OCI-M1 (cell line): ENCODE data around the gene MMP14.
"Not testable (repeated sequence)": the region's sequence is repeated elsewhere in the genome, so short reads cannot be mapped to it uniquely, and the experiment has no call there.

Source experiments
- DNase-seq: peaks from one replicate; lab custom pipeline; 2025; lab: John Stamatoyannopoulos, UW

Gene MMP14

GRCh38 chr14:22814941-22815713 lies 21.3 kb upstream of the MMP14 start, which contains the start of gene SLC7A7:
Gene SLC7A7 (minus strand): TSS chr14:22815435. CDS start chr14:22813398, 2,037 bp downstream.
- no peak for DNase-seq

GRCh38 chr14:22819151-22819988 lies 17.0 kb upstream of the MMP14 start:
- peak; percentile 9 for DNase-seq

GRCh38 chr14:22820731-22821130 lies 15.7 kb upstream of the MMP14 start:
- DNase-seq, result no peak

DNA sequence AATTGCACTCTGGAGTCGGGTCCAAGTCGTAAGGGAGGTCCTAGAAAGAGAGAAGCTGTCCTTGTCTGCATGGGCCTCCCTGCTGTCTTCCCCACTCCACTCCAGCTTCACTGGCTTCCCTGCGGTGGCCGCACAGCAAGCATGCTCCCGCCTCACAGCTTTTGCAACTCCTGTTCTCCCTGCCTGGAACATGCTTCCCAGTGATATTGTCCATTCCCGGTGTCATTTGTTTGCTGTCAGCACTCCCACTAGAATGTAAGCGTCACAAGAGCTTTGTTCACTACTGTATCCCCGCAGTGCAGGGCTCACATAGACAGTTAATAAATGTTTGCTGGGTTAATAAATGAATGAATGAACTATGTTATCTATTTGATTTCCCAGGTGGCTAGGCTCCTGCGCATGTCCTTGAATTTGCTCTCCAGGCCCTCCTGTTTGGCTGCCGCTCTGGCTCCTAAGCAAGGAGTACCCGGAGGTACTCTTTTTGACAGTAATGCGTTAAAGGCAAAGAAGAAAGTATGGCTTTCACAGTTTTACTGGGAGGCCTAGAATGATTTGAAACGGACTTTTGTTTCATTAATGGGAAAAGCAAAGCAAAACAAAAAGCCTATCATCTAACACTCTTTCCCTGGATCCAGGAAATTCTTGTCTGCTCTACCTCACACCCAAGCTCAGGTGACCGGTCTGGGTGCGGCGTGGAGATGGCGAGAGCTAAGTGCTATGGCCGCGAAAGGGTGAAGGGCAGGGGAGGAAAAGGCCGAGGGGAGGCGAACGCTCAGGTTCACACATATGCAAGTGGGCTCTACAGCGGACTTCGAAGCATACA lies 15.0 kb upstream of the MMP14 start:
- DNase-seq, result no peak

GRCh38 chr14:22822016-22822570 lies 14.3 kb upstream of the MMP14 start:
- no peak for DNase-seq

GRCh38 chr14:22822571-22823098 lies 13.8 kb upstream of the MMP14 start:
- peak; percentile 87 for DNase-seq

DNA sequence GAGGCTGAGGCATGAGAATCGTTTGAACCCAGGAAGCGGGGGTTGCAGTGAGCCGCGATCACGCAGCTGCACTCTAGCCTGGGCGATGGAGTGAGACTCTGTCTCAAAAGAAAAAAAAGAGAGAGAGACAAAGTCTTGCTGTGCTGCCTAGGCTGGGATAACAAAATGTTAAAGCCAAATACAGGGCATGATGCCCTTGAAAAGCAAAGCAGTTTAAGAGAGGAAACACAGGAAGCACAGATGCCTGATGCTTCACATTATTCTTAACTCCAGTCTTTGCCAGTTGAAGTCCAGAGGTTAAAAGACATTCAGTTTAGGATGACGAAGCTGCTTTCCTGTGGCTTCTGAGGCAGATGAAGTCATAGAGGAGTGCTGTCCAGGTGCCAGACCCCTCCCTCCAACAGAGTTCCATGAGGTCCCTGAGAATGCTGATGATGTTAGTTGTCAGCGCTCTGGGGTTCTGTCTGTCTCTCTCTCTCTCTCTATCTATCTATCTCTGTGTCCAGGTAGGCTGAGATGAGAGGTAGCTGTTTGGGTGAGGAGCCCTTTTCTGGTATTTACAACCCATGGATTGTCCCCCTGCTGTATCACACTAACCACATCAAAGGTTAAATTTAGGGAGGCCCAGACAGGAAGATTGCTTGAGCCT lies 11.6 kb upstream of the MMP14 start:
- DNase-seq, result peak; percentile 63

DNA sequence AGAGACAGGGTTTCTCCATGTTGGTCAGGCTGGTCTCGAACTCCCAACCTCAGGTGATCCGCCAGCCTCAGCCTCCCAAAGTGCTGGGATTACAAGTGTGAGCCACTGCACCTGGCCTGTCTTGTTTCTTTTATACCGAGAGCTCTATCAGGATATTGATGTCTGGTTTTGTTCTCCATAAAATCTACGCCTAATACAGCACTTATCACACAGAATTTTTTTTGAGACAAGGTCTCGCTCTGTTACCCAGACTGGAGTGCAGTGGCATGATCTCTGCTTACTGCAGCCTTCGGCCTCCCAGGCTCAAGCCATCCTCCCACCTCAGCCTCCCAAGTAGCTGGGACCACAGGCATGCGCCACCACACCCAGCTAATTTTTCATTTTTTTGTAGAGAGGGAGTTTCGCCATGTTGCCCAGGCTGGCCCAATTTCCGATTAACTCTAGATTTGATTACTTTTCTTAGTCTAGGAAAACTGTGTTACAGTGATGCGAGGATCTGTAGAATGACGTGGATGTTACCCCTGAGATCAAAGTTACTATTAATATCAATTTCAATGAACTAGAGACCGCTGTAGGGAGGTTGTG lies 7.2 kb upstream of the MMP14 start:
- not testable (repeated sequence) for DNase-seq

DNA sequence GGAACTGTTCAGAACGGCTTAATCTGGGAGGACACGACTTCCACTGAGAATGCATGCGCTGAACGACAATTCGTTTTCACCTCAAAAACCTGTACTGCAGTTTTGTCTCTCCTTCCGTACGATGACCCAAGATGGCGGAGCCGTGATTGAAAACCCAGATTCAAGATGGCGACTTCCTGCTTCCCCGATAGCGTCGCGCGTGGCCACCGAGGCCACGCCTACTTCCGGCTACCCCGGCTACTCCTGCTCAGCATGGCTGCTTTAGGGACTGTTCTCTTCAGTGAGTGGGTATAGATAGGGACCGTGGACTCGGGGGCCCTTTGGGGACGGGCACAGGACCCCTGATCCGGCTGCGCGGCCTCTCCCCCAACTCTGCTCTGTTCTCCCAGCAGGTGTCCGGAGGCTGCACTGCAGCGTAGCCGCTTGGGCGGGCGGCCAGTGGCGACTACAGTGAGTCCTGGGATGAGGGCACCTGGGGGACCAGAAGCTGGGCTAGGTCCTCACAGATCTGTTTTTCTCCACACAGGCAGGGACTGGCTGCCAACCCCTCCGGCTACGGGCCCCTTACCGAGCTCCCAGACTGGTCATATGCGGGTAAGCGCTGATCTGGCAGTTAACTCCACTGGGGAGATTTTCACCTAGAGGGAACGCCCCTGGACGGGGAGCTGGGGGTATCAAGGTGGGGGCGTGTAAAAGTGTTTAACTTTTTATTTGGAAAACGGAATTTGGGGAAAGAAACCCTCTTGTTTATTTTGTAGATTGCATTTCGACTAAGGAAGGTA lies 6.5 kb upstream of the MMP14 start, which contains the start of gene MRPL52:
TSS of gene MRPL52 (plus strand) at position 227 of the 782 bp plus-strand sequence. CDS start at position 253, 26 bp downstream.
- peak; percentile 94 for DNase-seq

GRCh38 chr14:22830443-22831010 lies 5.9 kb upstream of the MMP14 start:
- no peak for DNase-seq

DNA sequence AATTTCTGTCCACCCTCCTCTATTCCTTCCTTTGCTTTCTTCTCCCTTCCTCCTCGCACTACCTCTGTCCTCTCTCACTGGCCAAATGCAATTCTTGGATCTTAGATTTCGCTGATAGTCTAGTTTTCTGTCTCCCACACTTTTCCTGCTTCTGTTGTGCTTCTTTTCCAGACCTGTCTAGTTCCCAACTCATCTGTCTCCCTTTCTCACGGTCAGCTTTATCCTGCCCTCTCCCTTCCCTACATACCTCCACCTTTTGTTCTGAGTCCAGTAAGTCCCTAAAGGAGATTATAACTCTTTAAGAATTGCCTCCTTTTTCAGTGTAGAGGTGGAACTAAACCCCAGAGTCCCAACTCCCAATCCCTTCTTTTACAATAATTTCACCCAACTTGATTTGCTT lies 880 bp upstream of the MMP14 start:
- no peak for DNase-seq

DNA sequence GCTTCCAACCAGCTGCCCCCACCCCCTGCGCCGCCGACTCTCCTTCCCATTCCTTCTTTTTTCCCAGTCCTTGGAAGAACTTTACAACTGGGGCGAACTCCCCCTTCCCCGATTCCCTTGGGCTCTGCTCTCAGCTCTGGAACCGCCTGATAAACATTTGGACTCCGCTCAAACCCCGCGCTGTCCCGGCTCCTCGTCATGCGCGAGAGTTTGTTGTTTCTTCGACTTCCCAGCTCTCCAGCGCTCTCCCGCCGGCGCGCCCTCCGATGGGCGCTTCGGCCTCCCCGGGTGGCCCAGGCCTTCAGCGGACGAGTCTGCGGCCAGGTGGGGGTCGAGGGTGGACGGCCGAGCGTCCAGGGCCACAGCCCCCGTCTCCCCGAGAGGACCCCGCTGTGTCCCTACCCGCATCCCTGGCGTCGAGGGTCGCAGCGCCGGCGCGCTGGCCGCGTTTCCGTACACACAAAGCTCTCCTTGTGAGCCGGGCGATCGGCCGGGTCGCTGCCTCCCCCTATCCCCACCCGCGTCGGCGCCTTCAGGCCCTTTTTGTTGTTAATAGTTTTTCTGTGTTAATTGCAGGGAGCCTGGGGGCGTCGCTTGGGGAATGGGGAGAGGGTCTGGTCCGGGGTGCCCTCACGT lies 847 bp downstream of the MMP14 start:
- no peak for DNase-seq

DNA sequence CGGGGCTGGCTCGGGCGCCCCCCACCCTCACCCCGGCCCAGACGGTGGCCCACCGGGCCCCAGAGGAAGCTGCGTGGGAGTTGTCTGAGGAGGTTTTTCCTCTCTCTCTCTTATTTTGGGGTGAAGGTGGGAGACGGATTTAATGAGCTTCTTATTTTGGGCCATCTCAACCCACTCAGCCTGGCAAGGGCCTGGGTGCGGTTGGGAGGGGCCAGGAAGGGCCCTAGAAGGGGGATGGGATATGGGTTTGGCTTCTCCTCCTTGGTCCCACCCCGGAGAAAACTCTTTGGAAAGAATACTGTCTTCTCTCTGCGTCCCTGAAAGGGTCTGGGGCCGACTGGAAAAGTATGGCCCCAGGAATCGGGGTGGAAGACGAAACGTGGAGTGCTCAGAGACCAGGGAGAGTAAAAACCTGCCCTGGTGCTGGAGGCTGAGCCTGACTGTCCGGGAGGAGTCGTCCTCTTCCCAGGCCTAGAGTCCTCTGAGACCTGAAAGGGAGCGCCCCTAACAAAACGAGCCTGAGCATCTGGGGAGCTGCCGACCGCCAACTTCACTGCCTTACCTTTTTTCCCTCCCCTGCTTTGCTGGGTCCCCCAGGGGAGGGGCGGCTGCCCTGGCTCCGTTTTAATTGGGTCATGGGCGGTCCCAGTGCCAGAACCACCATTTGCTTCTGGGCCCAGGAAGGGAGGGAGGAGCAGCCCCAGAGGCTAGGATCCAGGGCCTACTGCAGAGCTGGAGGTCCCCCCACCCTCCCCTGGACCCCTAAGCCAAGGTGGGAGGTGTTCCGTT lies 1.6 kb downstream of the MMP14 start:
- no peak for DNase-seq

DNA sequence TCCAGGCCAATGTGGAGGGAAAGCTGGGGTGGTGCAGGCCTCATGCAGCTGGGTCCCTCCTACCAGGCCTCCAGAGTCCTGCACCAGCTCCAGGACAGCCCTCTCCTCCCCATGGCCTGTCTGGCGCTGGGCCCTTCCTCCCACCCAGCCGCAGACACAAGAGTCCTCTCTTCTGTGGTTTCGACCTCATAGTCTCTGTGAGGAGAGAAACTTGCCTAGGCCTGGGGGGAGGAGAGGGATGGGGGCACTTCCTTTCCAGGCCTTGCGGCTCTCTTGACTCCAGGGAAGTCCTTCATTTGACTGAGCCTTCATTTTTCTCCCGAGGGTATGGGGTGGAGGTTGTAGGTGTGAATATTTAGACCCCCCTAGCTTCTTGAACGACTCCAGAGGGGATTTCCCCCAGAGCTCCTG lies 2.3 kb downstream of the MMP14 start:
- DNase-seq, result no peak

- no peak for DNase-seq
These were observed 2.9 kb downstream of the MMP14 start for GRCh38 chr14:22839159-22839779.

DNA sequence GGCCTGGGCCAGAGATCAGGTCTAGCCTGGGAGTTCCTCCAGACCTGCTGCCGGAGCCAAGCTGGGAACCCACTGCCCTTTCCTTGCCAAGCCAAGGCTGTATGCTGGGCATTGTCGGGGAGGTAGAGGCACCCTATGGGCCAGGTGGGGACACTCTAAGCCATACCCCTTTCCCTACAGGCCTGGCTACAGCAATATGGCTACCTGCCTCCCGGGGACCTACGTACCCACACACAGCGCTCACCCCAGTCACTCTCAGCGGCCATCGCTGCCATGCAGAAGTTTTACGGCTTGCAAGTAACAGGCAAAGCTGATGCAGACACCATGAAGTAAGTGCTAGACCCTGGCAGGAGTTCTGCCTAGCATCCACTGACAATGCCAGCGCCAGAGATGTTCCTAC lies 4.9 kb downstream of the MMP14 start:
- no peak for DNase-seq

GRCh38 chr14:22841769-22842168 lies 5.4 kb downstream of the MMP14 start:
- no peak for DNase-seq
